Measurements from ENCODE around the gene FCHSD2. TPM values are rescaled to one million over a fixed set of nuclear protein-coding genes. Genes with fewer than 3 reads are reported as not detected.

Gene FCHSD2
- total and polyA plus RNA-seq, 4 donors = 7.6 to 18.7 (median 9.9) TPM

GRCh38 chr11:72869831-72870230, 272.3 kb downstream of the FCHSD2 start:
- no peak for DNase-seq (ENCODE audit: low spot score)
- Histone ChIP-seq H3K4me3 (ENCODE audit: low read depth in 1 of 3, low read length in 3 of 3) (no peak overlapping the region), H3K4me1 (ENCODE audit: control insufficient read depth in 4 of 4, insufficient read depth in 4 of 4, low read length in 3 of 4) (no peaks in the 10 kb centered on the region), H3K36me3 (ENCODE audit: control insufficient read depth in 4 of 4, insufficient read depth in 3 of 4, low read depth in 1 of 4, low read length in 3 of 4) (peaks cover 0 to 11% (median 11%) of the 10 kb centered on the region in 4 donors), H3K9me3 (ENCODE audit: control insufficient read depth in 4 of 4, low read length in 3 of 4) (no peaks in the 10 kb centered on the region), H3K27me3 (ENCODE audit: control insufficient read depth in 4 of 4, insufficient read depth in 4 of 4, low read length in 3 of 4) (no peaks in the 10 kb centered on the region), H3K9ac (ENCODE audit: low read depth in 1 of 2, low read length in 2 of 2) (no peak overlapping the region), H3K27ac (ENCODE audit: low read depth in 1 of 2, low read length in 2 of 2) (no peak overlapping the region)
- WGBS = 55% methylated on average over 4 of the region's 4 CpGs
- no peak for TF ChIP-seq FOXA1 (IDR thresholded peaks at IDR 0.05)
- no peak for TF ChIP-seq SP1 (IDR thresholded peaks at IDR 0.05)
- TF ChIP-seq ZBTB33 (IDR thresholded peaks at IDR 0.05) = no peak
- TF ChIP-seq JUND (IDR thresholded peaks at IDR 0.05) = no peak
- TF ChIP-seq REST (IDR thresholded peaks at IDR 0.05) = no peak
- TF ChIP-seq MAX (IDR thresholded peaks at IDR 0.05) = no peak
- no peak for TF ChIP-seq HNF4A (conservative IDR thresholded peaks at IDR 0.05)
- no peak for TF ChIP-seq ATF3 (IDR thresholded peaks at IDR 0.05)
- TF ChIP-seq EGR1 (IDR thresholded peaks at IDR 0.05; ENCODE audit: low read depth in 2 of 2) = no peak
- no peak for TF ChIP-seq TAF1 (conservative IDR thresholded peaks at IDR 0.05)
- no peak for TF ChIP-seq NR2F2 (IDR thresholded peaks at IDR 0.05)
- TF ChIP-seq CTCF (IDR thresholded peaks at IDR 0.05; ENCODE audit: low read depth, low read length, missing input control) = no peak
- TF ChIP-seq RXRA (IDR thresholded peaks at IDR 0.05) = no peak
- TF ChIP-seq GABPA (IDR thresholded peaks at IDR 0.05 in 1 of 2, conservative IDR thresholded peaks at IDR 0.05 in 1 of 2) = no peak
- TF ChIP-seq RAD21 (IDR thresholded peaks at IDR 0.05) = no peak
- TF ChIP-seq FOXA2 (IDR thresholded peaks at IDR 0.05) = no peak
- TF ChIP-seq YY1 (IDR thresholded peaks at IDR 0.05) = no peak
- no peak for TF ChIP-seq HNF4G (IDR thresholded peaks at IDR 0.05)

Data from liver (tissue), 9 donors.